ENCODE data around the gene GARIN5A. TPM values are rescaled to one million over a fixed set of nuclear protein-coding genes. Genes with fewer than 3 reads are reported as not detected.

The GARIN5A gene
- total RNA-seq, 2 donors from 2014 or later: 1.0 TPM; not detected in 1

- peak; percentile 58 to 67 (median 64) for DNase-seq
- Histone ChIP-seq H3K36me3 (replicated peaks in 1 of 2; ENCODE audit: insufficient read depth in 1 of 2, low read depth in 2 of 2) (no peaks in the 10 kb centered on the region), H3K27me3 (peaks cover 0 to 11% of the 10 kb centered on the region in 2 donors), H3K4me1 (no peaks in the 10 kb centered on the region), H3K27ac (no peak overlapping the region), H3K9me3 (no peaks in the 10 kb centered on the region), H3K4me3 (no peak overlapping the region)
- WGBS, 2 donors: 16 to 20% methylated on average over 19 to 28 of the region's 28 CpGs
- peak; percentile 82 for ATAC-seq
- intact Hi-C loops (cut with DNase I): loop anchor here (5.0 kb wide), 1 partner anchor 89 kb away; no protein-coding TSS in a partner anchor
- TF ChIP-seq POLR2A (IDR thresholded peaks at IDR 0.05) (no peak), CTCF (IDR thresholded peaks at IDR 0.05) (peak; percentile 72 to 92 (median 84))
Observed at GRCh38 chr19:50461066-50461875, 15.4 kb downstream of the GARIN5A start.

GRCh38 chr19:50460161-50460765 is 16.4 kb downstream of the GARIN5A start:
- Histone ChIP-seq H3K27me3 (peaks cover 0 to 11% of the 10 kb centered on the region in 2 donors), H3K4me3 (no peak overlapping the region), H3K36me3 (replicated peaks in 1 of 2; ENCODE audit: insufficient read depth in 1 of 2, low read depth in 2 of 2) (no peaks in the 10 kb centered on the region), H3K27ac (no peak overlapping the region), H3K4me1 (no peaks in the 10 kb centered on the region), H3K9me3 (no peaks in the 10 kb centered on the region)
- no peak for ATAC-seq
- intact Hi-C loops (cut with DNase I): loop anchor here (5.0 kb wide), 1 partner anchor 88 kb away; no protein-coding TSS in a partner anchor
- TF ChIP-seq CTCF (IDR thresholded peaks at IDR 0.05) (no peak), POLR2A (IDR thresholded peaks at IDR 0.05) (no peak)
- DNase-seq: no peak
- WGBS, 2 donors: 24 to 33% methylated on average over 13 of the region's 13 CpGs

DNA sequence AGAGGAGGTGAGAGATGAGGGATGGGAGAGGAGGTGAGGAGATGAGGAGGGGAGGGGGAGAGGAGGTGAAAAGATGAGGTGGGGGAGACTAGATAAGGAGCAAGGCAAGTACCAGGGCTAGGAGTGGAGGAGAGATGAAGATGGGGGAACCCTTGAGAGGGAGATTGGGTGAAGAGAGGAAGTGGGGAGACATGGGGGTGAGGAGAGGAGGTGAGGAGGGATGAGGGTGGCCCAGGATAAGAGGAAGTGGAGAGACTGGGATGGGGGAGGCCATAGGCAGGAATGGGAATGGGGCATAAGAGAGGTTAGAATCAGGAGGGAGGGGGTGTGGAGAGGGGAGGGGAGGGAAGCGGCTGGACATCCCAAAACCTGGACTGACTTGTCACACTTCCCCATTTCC is 17.0 kb downstream of the GARIN5A start:
- Histone ChIP-seq H3K4me1 (no peaks in the 10 kb centered on the region), H3K9me3 (no peaks in the 10 kb centered on the region), H3K36me3 (replicated peaks in 1 of 2; ENCODE audit: insufficient read depth in 1 of 2, low read depth in 2 of 2) (no peaks in the 10 kb centered on the region), H3K27me3 (peaks cover 0 to 11% of the 10 kb centered on the region in 2 donors), H3K4me3 (no peak overlapping the region), H3K27ac (no peak overlapping the region)
- ATAC-seq (no peak), DNase-seq (no peak)
- TF ChIP-seq CTCF (IDR thresholded peaks at IDR 0.05) (no peak), POLR2A (IDR thresholded peaks at IDR 0.05) (no peak)
- 33 to 84% methylated on average over 1 of the region's 1 CpG for WGBS, 2 donors
- intact Hi-C loops (cut with DNase I): loop anchor here (5.0 kb wide), 1 partner anchor 87 kb away; no protein-coding TSS in a partner anchor

- H3K4me1 ChIP-seq: no peaks in the 10 kb centered on the region
- peaks cover 0 to 11% of the 10 kb centered on the region in 2 donors for H3K27me3 ChIP-seq
- intact Hi-C loops (cut with DNase I): no loop called here
- TF ChIP-seq POLR2A (IDR thresholded peaks at IDR 0.05): no peak
- no peak for TF ChIP-seq CTCF (IDR thresholded peaks at IDR 0.05)
- 56% methylated on average over 17 of the region's 32 CpGs; no CpG with 5 or more reads in 1 of the 2 donors for WGBS, 2 donors
- ATAC-seq: no peak
- no peak for DNase-seq
- no peak overlapping the region for H3K27ac ChIP-seq
- H3K4me3 ChIP-seq: no peak overlapping the region
- H3K9me3 ChIP-seq: no peaks in the 10 kb centered on the region
- no peaks in the 10 kb centered on the region for H3K36me3 ChIP-seq (replicated peaks in 1 of 2; ENCODE audit: insufficient read depth in 1 of 2, low read depth in 2 of 2)
Observed at GRCh38 chr19:50459067-50459456, 17.6 kb downstream of the GARIN5A start.
